NCI-H345 treated with DMSO at 0.1 percent for 48 hours (cell line): ENCODE results near the gene SRA1.

ENCODE experiments used
- DNase-seq: peaks from one replicate; lab custom pipeline; 2025; ENCODE audit not compliant: unreplicated experiment; lab: John Stamatoyannopoulos, UW

SRA1 gene

DNA sequence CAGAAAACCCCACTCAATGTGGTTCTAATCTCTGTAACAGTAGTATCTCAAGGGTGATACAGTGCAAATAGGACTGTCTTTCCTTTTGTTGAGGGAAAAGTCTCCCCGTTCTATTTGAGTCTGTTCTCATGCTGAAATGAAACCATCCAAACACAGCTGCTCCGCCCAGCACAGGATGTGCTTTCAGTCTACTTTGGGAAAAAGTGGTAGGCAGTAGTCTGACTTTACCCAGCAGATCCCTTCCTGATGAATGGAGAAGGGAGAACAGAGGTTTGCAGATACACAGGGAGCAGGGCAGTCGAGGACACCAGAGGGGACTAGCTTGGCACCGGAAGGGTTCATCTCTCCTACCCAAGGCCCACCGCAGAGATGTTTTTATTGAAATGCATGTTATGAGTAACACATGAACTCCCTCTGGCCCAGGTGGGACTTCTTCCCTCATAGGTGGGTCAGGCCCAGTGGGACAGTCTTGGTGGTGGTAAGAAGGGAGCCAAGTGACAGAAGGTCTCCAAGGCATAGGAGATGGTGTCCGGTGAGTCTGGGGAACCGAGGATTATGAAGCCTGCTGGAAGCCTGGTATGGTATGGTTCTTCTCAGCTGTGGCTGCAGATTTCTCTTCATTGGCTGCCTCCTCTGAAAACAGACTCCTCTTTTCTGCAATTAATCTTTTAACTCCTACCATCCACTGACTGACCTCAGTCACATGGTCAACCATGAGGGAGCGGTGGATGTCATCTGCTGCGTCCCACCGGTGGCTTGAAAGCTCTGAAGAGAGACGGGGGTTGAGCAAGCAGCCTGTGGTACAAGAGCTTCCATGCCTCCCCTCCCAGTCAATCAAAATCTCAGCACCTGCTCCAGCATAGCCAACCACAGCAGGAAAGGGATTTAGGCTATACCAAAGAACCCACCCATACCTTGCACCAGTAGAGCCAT is 6.9 kb downstream of the SRA1 start:
- no peak for DNase-seq

- no peak for DNase-seq
These were observed 7.8 kb downstream of the SRA1 start for GRCh38 chr5:140549237-140550144.

DNA sequence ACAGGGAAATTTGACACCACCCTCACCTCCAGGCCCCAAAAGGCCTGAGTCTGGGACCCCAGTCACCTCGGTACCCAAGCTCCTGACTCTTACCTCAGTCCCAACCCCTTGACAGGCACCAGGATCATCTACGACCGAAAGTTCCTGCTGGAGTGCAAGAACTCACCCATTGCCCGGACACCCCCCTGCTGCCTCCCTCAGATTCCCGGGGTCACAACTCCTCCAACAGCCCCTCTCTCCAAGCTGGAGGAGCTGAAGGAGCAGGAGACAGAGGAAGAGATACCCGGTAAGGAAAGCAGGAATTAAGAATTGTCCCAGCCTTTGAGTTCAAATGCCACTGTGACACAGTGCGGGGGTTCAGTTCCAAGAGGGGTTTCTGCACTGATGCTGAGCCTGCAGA is 8.5 kb downstream of the SRA1 start:
- DNase-seq, result no peak

DNA sequence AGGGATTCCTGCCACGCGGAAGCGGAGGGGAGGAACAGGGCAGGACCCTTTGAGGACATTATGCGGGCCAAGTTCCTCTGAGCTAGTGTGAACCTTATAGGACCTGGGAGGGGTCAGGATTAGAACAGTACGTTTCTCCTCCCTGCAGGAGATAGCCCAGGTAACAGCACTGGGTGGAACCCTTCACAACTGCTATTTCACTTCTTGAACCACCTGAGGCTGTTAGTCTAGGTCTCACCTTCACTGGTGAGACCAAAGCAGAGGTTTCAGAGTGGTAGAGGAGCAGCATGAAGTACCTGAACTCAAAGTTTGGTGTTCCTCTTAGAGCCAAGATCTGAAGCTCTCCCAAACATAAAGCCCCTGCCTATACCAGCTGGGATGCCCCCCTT is 9.0 kb downstream of the SRA1 start:
- no peak for DNase-seq

- peak; percentile 20 for DNase-seq
These were observed 9.6 kb downstream of the SRA1 start, which contains the start of gene EIF4EBP3 for GRCh38 chr5:140547508-140548299. TSS of gene EIF4EBP3 (plus strand) at chr5:140547662. CDS start at chr5:140547738, 76 bp downstream.

- no peak for DNase-seq
These were observed 10.3 kb downstream of the SRA1 start for GRCh38 chr5:140546851-140547507.

GRCh38 chr5:140545606-140546005 is 11.7 kb downstream of the SRA1 start:
- no peak for DNase-seq

DNA sequence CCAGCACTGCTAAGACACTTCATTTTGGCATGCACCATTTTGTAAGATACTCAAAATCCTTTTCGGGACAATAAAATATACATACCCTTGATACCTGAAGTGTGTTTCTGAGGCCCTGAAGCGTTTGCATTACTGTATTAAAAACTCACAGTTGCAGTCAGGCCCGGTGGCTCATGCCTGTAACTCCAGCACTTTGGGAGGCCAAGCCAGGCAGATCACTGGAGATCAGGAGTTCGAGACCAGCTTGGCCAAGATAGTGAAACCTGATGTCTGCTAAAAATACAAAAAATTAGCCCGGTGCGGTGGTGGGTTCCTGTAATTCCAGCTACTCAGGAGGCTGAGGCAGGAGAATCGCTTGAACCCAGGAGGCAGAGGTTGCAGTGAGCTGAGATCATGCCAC is 12.3 kb downstream of the SRA1 start:
- DNase-seq, result no peak

- DNase-seq, result no peak
These were observed 14.3 kb downstream of the SRA1 start for GRCh38 chr5:140542972-140543371.

- DNase-seq, result no peak
These were observed 17.0 kb downstream of the SRA1 start for GRCh38 chr5:140540227-140540626.

GRCh38 chr5:140524003-140524402 is 33.3 kb downstream of the SRA1 start:
- DNase-seq, result no peak

DNA sequence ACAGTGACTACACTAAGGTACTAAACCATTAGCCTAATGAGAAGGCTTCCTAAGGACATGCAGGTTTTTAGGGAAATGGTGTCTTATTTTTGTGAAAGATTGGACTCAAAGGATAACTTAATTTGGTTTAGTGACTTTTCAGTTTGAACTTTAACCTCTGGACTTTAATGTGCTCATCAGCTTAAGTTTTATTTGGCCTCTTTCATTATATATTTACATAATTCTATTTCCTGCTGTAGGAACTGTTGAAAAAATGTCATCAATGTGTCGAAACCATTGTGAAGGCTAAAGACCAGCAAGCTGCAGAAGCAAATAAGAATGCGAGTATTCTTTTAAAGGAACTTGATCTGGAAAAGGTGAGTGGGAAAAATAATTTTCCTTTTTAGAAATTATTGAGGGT is 44.1 kb downstream of the SRA1 start:
- DNase-seq, result no peak

DNA sequence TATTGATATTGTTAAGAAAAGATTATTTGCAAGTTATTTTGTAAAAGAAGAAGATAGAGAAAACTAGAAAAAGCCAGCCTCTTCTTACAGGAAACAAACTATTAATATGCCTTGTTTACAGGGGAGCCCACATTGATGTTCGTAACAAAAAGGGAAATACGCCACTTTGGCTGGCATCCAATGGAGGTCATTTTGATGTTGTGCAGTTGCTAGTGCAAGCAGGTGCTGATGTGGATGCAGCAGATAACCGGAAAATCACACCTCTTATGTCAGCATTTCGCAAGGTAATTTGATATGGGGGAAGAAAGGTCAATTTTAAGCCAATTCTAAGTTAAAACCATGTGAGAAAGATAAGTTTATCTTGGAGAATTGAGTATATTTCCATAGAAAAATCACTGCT is 47.4 kb downstream of the SRA1 start:
- no peak for DNase-seq

DNA sequence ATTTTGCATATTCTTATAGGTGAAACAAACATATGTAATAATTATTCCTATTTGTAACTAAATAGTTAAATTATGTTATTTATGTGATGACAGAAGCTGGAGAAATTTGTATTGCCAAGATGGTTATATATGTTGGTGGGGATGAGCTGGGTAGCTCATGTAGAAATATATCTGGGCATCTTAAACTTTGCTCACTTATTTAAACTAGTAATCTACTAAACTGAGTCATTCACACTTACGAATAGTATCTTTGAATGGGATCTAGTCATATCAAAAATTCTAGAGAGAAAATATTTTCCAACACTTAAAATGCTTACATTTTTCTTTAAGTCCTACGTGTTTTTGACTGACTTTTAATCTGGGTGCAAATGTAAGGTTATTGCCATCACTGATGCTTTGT is 54.4 kb downstream of the SRA1 start:
- DNase-seq, result no peak
